GM12878 (cell line): ENCODE results near the gene CACNA1D. TPM values are rescaled to one million over a fixed set of nuclear protein-coding genes. Genes with fewer than 3 reads are reported as not detected.

Experiments used
- ATAC-seq: fragments of 200-7000 bp; cut with Tn5 transposase; 3 replicates; pipeline ENCODE4 v1.9.1; 2020; ENCODE audit warnings: mild to moderate bottlenecking, moderate library complexity
- BruUV-seq: library from RNA; stranded (reverse); fragments of 400-500 nt; replicated peaks from 2 replicates; lab custom pipeline; 2021; lab: Mats Ljungman, UMichigan
- CTCF ChIA-PET: fragments of 300-600 bp; sonication (Branson Sonifier 250); formaldehyde crosslinking; extraction: SDS; loops from one replicate; lab custom pipeline; 2021; ENCODE audit warnings: inconsistent platforms; lab: Yijun Ruan, JAX
- POLR2A ChIA-PET: fragments of 350-600 bp; formaldehyde crosslinking; extraction: SDS; loops from one replicate; lab custom pipeline; 2021; ENCODE audit warnings: inconsistent platforms; lab: Charles Lee
- RAD21 ChIA-PET: fragments of 300-600 bp; sonication (Branson Sonifier 250); formaldehyde crosslinking; loops from one replicate; lab custom pipeline; 2023; ENCODE audit warnings: antibody characterized with exemption; ENCODE audit not compliant: unreplicated experiment; lab: Charles Lee
- SMC1A ChIA-PET: fragments of 300-600 bp; sonication (Branson Sonifier 250); formaldehyde crosslinking; loops from one replicate; lab custom pipeline; 2023; ENCODE audit not compliant: unreplicated experiment, uncharacterized antibody; lab: Charles Lee
- DNase-seq: peaks from one replicate; pipeline ENCODE4 v3.0.0-alpha.2; 2011; ENCODE audit warnings: low read depth, low spot score
- FAIRE-seq: peaks from 3 replicates; lab custom pipeline; 2011; peaks lifted over from hg19 to GRCh38; lab: Jason Lieb, UNC
- H2AFZ ChIP-seq: 2 replicates; pipeline ENCODE4 v1.6.0; 2011; ENCODE audit warnings: low read depth, low read length, control low read depth; ENCODE audit not compliant: control insufficient read depth
- H3K27ac ChIP-seq: 2 replicates; pipeline ENCODE4 v1.5.1; 2011; ENCODE audit warnings: control low read depth; ENCODE audit not compliant: control insufficient read depth, insufficient read depth
- H3K27me3 ChIP-seq, 2 experiments: replicated peaks in 1 of 2; 2 replicates each; pipeline versions ENCODE4 v1.6.0 to v1.6.1; 2011; ENCODE audit warnings: low read length in 1 of 2; ENCODE audit not compliant: control insufficient read depth in 2 of 2, insufficient read depth in 2 of 2
- H3K36me3 ChIP-seq, 2 experiments: 2 replicates each; pipeline ENCODE4 v1.5.1; 2011; ENCODE audit warnings: low read length in 1 of 2; ENCODE audit not compliant: control insufficient read depth in 2 of 2, insufficient read depth in 2 of 2
- H3K4me1 ChIP-seq: 2 replicates; pipeline ENCODE4 v1.6.1; 2011; ENCODE audit warnings: mild to moderate bottlenecking, low read length, moderate library complexity, mixed read lengths; ENCODE audit not compliant: control insufficient read depth, insufficient read depth
- H3K4me2 ChIP-seq: 2 replicates; pipeline ENCODE4 v1.6.0; 2011; ENCODE audit warnings: control low read depth; ENCODE audit not compliant: control insufficient read depth, insufficient read depth
- H3K4me3 ChIP-seq: fragments of 200-600 bp; sonication (generic); 2 replicates; pipeline ENCODE4 v1.5.1; 2016
- H3K79me2 ChIP-seq: 2 replicates; pipeline ENCODE4 v1.6.0; 2011; ENCODE audit warnings: low read length; ENCODE audit not compliant: control insufficient read depth, insufficient read depth
- H3K9ac ChIP-seq: 2 replicates; pipeline ENCODE4 v1.8.0; 2011; ENCODE audit warnings: low read length, control low read depth, mixed read lengths; ENCODE audit not compliant: control insufficient read depth, insufficient read depth
- H3K9me3 ChIP-seq: replicated peaks from 3 replicates; pipeline ENCODE4 v1.5.1; 2011; ENCODE audit warnings: mild to moderate bottlenecking, low read length; ENCODE audit not compliant: control insufficient read depth, insufficient read depth
- H4K20me1 ChIP-seq: 2 replicates; pipeline ENCODE4 v1.6.0; 2011; ENCODE audit not compliant: control insufficient read depth, insufficient read depth
- MYB ChIP-seq: fragments of 150-350 bp; IDR thresholded peaks from 2 replicates; pipeline ENCODE4 v1.6.1; 2014; ENCODE audit warnings: mild to moderate bottlenecking, low read depth, low read length, borderline replicate concordance
- NFXL1 ChIP-seq: fragments of 450-650 bp; IDR thresholded peaks from 2 replicates; pipeline ENCODE4 v1.6.1; 2017; ENCODE audit warnings: antibody characterized with exemption, mild to moderate bottlenecking, borderline replicate concordance
- NFYB ChIP-seq: IDR thresholded peaks from 2 replicates; pipeline ENCODE4 v1.6.1; 2011; ENCODE audit warnings: low read depth, mild to moderate bottlenecking, low read length, improper control_type of control experiment, moderate library complexity; ENCODE audit not compliant: insufficient read depth
- NKRF ChIP-seq: fragments of 450-650 bp; conservative IDR thresholded peaks from 2 replicates; pipeline ENCODE4 v1.6.1; 2017; ENCODE audit warnings: mild to moderate bottlenecking, moderate library complexity
- NR2C2 ChIP-seq: IDR thresholded peaks from 2 replicates; pipeline ENCODE4 v1.6.1; 2011; ENCODE audit warnings: borderline replicate concordance, low read depth; ENCODE audit not compliant: control insufficient read depth, insufficient read length
- NRF1 ChIP-seq: conservative IDR thresholded peaks from 2 replicates; pipeline ENCODE4 v1.6.1; 2011; ENCODE audit warnings: mild to moderate bottlenecking, low read depth, low read length, improper control_type of control experiment
- RBBP5 ChIP-seq: fragments of 200-600 bp; sonication (generic); conservative IDR thresholded peaks from 2 replicates; pipeline ENCODE4 v1.6.1; 2016
- SIN3A ChIP-seq: IDR thresholded peaks from 2 replicates; pipeline ENCODE4 v1.6.1; 2012; ENCODE audit warnings: low read depth, low read length, improper control_type of control experiment
- SP1 ChIP-seq: IDR thresholded peaks from one replicate; pipeline ENCODE4 v1.6.1; 2011; ENCODE audit warnings: low read depth, low read length
- TARDBP ChIP-seq: IDR thresholded peaks from 2 replicates; pipeline ENCODE4 v1.6.1; 2016; ENCODE audit warnings: borderline replicate concordance
- TCF12 ChIP-seq: IDR thresholded peaks from 2 replicates; pipeline ENCODE4 v1.6.1; 2011; ENCODE audit warnings: low read depth, mild to moderate bottlenecking, low read length
- WRNIP1 ChIP-seq: IDR thresholded peaks from 2 replicates; pipeline ENCODE4 v1.6.1; 2011; ENCODE audit warnings: low read depth, low read length, improper control_type of control experiment, borderline replicate concordance
- YY1 ChIP-seq: IDR thresholded peaks from 2 replicates; pipeline ENCODE4 v1.6.1; 2011; ENCODE audit warnings: low read depth, mild to moderate bottlenecking, low read length
- ZBTB40 ChIP-seq: fragments of 450-650 bp; IDR thresholded peaks from 2 replicates; pipeline ENCODE4 v1.6.1; 2016; ENCODE audit warnings: mild to moderate bottlenecking, moderate library complexity, borderline replicate concordance
- ZNF207 ChIP-seq: fragments of 450-650 bp; IDR thresholded peaks from 2 replicates; pipeline ENCODE4 v1.6.1; 2014; ENCODE audit warnings: antibody characterized with exemption, mild to moderate bottlenecking, borderline replicate concordance
- in situ Hi-C: fragments of 300-500 bp; cut with MboI; formaldehyde crosslinking; loops from 9 replicates; pipeline ENCODE4 v1.14.3; 2018; ENCODE audit warnings: mixed read lengths
- intact Hi-C: fragments of 100-400 bp; cut with micrococcal nuclease; formaldehyde crosslinking; loops from one replicate; pipeline ENCODE4 v1.14.2; 2022; ENCODE audit not compliant: unreplicated experiment
- polyA plus RNA-seq, 11 experiments: library from polyadenylated mRNA; depleted of rRNA in 4 of 11; unstranded in 6 of 11; stranded (reverse) in 5 of 11; fragments of >200 nt; fragmentation: Nextera tagmentation in 4 of 11; fragmentation: Illumina TruSeq in 1 of 11; extraction: Ambion mirVana in 4 of 11; extraction: Trizol in 1 of 11; gene quantifications; 1 replicate in 1 of 11; 2 replicates in 10 of 11; pipeline versions ENCODE4 v1.2.1 to v1.2.3, GENCODE V29; 2011 to 2016; ENCODE audit warnings: inconsistent platforms in 2 of 11, missing spikeins in 2 of 11, low read depth in 1 of 11
- total RNA-seq, 4 experiments: library from RNA; depleted of rRNA in 3 of 4; stranded (reverse); fragments of >200 nt in 3 of 4; fragmentation: Illumina TruSeq in 1 of 4; extraction: Trizol in 1 of 4; gene quantifications; 2 replicates each; pipeline versions ENCODE4 v1.2.1 to v1.2.3, GENCODE V29; 2013 to 2021

CACNA1D gene
- total and polyA plus RNA-seq, 10 of the 15 experiments (the other 5 are each of a cell fraction or from before 2014, with no cell fraction given), result 0.21 to 24.4 (median 1.6) TPM

DNA sequence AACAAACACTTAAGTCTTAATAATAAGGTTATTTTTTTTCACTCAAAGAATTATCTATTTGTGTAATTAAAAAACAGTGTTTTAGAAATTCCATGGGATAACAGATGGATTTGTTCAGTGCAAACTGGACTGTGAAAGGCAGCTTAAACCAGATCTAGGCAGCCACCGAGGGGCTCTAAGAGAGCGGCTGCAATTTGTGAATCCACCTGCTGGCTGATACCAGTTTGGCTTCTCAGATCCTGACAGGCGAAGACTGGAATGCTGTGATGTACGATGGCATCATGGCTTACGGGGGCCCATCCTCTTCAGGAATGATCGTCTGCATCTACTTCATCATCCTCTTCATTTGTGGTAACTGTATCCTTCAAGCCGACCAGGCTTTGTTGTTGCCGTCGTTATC lies 232.2 kb downstream of the CACNA1D start (continued):
- no peak for TF ChIP-seq WRNIP1
- TF ChIP-seq NFYB, result no peak
- no peak for TF ChIP-seq RBBP5
- no peak for TF ChIP-seq TARDBP
- TF ChIP-seq ZNF207, result no peak
- no peak for TF ChIP-seq NKRF
- no peak for TF ChIP-seq SP1
- TF ChIP-seq NFXL1, result no peak
- TF ChIP-seq, all 136 proteins: peak for 0

- SMC1A ChIA-PET, result interaction anchor here (0.6 to 2.4 kb wide), 2 partner anchors 116 to 223 kb away, joined by 3 to 13 read pairs; no protein-coding TSS in a partner anchor
- H2AFZ ChIP-seq, result no peak overlapping the region
- no peak overlapping the region for H3K27ac ChIP-seq
- H3K36me3 ChIP-seq, result no peaks in the 10 kb centered on the region
- H3K4me3 ChIP-seq, result no peak overlapping the region
- no peak for TF ChIP-seq ZBTB40
- TF ChIP-seq NRF1, result no peak
- no peak for TF ChIP-seq MYB
- no peak for TF ChIP-seq YY1
- no peak for TF ChIP-seq SIN3A
- no peak for TF ChIP-seq NR2C2
- no peak for TF ChIP-seq TCF12
- no peak for DNase-seq
- no peak overlapping the region for H3K4me2 ChIP-seq
- RAD21 ChIA-PET, result no interaction called here
- ATAC-seq, result no peak
- H3K27me3 ChIP-seq, result no peaks in the 10 kb centered on the region; a peak in 1 of 4 replicates
- intact Hi-C loops (no loop called here), in situ Hi-C loops (no loop called here)
- peaks cover 10% of the 10 kb centered on the region for H3K4me1 ChIP-seq
- CTCF ChIA-PET, result interaction anchor here (1.0 to 3.4 kb wide), 6 partner anchors 13 to 134 kb away, joined by 3 to 15 read pairs (median 4); no protein-coding TSS in a partner anchor
- no TSS peak for BruUV-seq
- H3K9me3 ChIP-seq, result no peaks in the 10 kb centered on the region; the same call in 2 of the 3 replicates
- no peak for FAIRE-seq
- H4K20me1 ChIP-seq, result no peaks in the 10 kb centered on the region
- H3K9ac ChIP-seq, result no peak overlapping the region
- H3K79me2 ChIP-seq, result no peaks in the 10 kb centered on the region
- POLR2A ChIA-PET, result no interaction called here
These were observed 234.2 kb downstream of the CACNA1D start for GRCh38 chr3:53728606-53729005.
